NOMO-1 treated with dmso at 0.1 percent for 144 hours (cell line): ENCODE results near the gene TACC3.

ENCODE experiments used
- DNase-seq: peaks from one replicate; lab custom pipeline; 2025; ENCODE audit not compliant: unreplicated experiment; lab: John Stamatoyannopoulos, UW

Gene TACC3

DNA sequence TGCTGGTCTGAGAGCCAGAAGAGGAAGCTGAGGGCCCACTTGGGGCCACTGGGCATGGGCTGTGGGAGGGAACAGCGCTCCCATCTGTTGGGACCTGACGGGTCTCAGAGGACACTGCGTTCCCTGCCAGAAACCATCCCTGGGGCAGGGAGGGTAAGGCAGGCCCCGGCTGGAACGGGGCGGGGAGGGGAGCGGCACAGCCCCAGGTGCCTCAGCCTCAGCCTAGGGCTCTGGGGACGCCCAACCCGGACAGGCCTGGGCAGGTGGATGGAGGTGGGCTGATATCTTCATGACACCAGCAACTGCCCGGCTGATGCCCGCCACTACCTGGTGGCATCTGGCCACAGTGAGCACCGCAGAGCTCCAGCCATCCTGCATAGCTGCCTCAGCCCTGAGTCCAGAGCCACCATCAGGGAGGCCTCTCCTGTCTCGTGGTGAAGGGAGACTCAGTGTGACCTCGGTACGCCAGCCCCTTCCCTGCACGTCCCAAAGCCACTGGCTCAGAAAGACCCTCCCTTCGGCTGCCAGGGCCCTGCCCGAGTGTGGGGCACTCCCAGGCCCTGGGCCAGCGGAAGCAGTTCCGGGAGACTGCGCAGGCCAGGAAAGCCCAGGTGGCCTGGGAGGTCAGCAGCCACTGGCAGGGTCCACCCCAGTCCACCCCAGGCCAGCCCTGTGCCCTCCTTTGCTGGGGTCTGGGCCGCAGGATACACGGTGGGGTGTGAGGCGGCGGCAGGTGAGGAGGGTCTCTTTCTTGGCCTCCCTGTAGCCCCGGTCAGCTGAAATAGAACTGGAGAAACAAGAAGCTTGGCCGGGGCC is 37.2 kb downstream of the TACC3 start:
- no peak for DNase-seq

DNA sequence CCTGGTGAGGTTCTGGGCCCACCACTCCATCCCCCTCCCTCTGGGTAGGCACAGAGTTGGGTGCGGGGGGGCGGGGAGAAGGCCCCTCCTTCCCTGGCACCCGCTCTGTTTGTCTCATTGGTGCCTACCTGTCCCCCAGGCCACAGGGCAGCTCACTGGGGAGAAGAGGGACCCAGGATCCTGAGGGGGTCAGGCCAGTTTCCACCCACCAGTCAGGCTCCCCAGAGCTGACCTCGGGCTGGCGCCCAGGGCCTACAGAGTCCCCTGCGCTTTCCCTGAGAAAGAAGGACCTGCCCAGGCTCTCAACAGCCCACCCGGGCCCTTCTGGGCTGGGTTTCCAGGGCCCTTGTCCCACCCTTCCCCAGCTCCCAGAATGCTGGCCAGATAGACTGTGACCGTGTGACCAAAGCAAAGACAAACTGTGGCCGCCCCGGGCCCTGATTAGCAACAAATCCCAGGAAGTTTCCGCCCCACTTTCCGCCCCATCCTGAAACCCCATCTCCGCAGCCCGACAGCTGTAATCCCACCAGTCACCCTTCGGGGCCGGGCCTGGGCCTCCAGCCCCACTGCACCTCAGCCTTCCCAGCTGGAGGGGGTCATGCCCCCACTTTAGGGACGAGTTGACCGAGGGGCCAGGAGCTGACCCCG is 38.0 kb downstream of the TACC3 start:
- no peak for DNase-seq

DNA sequence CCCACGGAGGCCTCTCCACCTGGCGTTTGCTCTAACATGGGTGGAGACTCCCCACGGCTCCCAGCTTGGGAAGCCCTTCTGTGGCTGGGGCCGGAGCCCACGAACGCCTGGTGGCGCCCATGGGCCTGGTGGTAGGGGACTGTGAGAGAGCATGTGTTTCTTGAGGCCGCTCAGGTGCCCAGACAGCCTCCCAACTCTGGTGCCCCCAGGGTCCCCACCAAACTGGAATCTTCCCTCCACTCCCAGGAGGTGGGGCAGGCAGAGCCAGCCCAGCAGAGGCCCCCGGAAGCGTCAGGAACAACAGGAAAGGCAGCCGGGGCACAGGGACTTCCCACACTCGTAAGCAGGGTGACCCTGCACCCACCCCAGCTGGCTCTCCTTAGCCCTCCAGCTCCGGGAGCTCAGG is 38.5 kb downstream of the TACC3 start:
- no peak for DNase-seq

DNA sequence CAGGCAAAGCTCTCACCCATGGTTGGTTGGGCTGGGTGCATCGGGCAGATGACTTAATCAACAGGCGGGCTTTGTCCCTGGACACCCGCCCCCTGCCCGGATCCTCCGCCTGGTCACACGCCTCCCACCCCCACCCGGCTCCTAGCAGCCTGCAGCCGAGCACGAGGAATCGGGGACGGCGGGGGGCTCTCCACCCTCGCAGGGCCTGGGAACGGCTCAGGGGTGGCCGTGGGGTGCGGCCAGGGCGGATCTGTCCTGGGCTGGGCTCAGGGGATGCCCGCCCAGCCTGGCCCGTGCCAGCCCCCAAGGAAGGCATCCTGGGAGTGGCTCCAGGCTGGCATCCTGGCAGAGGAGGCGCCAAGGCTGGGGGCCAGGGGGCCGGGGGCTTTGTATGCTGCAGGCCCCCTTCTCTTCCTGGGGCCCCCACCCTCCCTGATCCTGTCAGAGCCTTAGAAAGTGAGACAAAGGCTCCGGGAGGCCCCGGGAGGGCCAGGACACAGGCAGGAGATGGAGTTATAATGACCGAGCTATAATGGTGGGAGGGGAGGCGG is 39.3 kb downstream of the TACC3 start:
- no peak for DNase-seq

DNA sequence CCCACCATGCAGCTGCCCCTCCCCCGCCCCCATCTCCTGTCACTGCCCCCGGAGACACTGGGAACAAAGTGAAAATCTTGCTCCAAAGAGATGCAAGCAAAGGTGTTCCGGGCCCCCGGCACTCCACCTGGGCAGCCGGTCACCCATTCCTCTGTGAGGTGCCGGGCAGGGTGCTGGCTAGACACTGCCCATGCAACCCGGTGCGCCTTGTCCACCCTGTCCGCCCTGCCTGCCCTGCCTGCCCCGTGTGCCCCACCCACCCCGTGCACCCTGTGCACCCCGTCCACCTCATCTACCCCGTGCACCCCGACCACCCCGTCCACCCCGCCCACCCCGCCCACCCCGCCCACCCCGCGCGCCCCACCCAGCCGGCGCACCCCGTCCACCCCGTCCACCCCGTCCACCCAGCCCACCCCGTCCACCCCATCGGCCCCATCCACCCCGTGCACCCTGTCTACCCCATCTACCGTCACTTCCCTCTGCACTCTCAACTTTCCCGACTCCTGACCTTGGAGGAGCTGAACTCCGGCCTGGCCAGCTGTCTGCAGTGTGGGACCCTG is 39.9 kb downstream of the TACC3 start:
- no peak for DNase-seq

DNA sequence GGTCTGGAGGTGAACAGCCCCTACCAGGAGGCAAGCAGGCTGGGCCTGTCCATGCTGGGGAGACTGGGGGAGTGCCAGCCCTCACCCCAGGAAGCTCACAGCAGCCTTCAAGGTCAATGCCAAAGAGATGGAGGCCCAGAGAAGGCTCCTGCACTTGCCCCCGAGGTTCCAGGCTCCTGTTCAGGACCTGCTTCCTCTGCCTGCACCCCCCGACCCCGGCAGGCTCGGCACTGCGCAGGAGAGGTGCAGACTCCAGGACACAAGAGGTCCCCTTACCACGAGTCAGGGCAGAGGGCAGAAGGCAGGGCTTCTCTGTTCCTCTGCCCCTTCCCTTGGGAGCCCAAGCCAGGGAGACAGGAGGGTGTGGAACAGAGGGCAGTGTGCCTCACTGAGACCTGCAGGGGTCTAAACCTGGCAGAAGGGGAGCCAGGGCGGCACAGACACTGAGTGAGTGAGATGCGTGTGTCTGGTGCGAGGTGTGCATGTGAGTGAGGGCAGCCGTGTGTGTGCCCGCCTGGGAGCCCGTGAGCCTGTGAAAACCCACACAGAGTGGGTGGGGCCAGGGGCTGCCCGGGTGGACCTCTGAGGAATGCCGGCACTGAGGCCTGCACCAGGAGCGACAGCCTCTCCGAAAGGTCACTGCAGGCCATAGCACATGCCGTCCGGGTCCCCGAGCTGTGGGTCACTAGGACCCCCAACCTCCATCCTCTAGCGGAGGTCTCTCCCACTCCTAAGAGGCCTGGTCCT is 41.1 kb downstream of the TACC3 start:
- no peak for DNase-seq

DNA sequence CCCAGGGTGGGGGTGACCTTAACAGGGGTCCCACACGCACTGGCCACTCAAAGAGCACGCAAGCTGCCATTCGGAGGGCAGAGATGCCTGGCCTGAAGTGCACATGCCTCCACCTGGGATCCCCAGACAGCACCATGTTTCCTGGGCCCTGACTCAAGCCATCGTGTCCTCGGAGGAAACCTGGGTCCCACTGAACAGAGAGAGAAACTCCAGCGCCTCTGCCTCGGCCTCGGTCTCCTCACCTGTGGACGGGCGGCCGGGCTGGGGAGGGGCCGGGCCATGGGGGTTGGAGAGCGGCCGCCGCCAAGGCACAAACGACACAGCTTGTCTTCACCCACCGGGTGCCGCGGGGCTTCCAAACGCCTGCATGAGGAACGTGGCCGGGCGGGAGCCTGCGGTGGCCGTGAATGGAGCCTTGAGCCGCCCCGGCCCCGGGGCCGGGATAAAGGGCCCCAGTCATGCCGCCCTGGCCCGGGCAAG is 41.8 kb downstream of the TACC3 start:
- no peak for DNase-seq

DNA sequence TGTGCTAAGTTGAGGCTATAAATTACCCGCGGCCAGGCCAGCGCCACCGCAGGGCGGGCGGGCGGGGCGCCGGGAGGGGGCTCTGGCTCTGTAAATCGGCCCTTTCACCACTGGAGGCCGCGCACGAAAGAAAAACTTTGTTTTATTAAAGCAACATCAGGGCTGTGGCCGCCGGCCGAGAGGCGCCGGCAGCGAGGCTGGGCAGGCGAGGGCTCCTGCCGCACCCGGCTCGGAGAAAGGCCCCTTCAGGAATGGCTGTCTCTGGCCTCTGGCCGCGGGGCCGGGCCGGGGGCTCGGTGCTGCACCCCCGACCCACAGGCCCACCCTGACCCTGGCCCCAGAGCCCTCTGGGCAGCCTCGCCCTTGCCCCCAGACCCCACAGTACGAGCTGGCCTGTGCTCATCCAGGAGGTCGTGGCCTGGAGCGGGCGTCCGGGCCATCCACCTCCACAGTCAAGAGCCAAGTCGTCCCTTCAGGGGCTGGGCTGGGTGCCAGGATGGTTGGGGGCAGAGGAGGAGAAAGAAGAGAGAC is 42.3 kb downstream of the TACC3 start:
- peak; percentile 59 for DNase-seq

DNA sequence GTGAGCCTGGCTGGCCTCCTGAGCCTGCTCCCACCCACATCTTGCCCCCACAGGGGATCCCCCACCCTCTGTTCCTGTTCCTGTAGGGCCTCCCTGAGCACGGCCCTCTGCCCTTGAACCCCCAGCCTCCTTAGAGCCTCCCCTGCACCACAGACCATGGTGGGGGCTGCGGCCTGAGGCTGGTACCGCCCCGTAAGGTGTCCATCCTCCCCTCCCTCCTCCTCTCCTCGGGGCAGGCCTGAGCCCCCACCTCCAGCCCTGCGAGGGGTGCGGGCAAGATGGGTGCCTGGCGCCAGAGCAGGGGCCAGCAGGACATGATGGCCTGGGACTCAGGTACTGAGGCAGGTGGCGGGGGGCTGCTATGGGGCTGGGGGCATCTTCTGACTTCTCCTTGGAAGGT is 43.3 kb downstream of the TACC3 start:
- no peak for DNase-seq

DNA sequence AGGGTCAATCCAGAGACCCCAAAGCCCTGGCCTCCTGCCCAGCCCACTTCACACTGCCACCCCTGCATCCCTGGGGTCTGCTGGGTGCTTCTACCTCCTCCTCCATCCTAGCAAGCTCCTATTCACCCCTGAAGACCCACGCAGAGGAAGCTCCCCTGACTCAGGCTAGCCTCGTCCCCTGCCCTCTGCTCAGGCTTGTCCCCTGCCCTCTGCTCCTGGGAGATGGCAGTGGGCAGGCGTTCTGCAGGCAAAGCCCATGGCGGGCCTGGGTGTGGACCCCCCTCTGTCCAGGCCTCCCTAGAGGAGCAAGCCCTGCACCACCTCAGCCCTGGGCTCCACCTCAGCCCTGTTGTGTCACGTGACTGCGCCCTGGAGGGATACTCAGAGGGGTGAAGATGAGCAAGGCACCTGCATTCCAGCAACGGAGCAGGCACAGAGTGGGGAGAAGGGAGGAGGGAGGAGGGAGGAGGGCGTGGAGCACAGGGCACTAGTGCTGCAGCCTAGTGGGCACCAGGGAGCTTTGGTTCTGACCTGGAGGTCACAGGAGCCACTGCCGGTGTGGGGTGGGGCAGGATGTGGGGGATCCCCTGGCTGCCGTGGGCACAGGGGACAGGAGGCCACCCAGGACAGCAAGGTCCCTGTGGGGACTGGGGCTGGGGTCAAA is 44.2 kb downstream of the TACC3 start:
- DNase-seq: no peak

DNA sequence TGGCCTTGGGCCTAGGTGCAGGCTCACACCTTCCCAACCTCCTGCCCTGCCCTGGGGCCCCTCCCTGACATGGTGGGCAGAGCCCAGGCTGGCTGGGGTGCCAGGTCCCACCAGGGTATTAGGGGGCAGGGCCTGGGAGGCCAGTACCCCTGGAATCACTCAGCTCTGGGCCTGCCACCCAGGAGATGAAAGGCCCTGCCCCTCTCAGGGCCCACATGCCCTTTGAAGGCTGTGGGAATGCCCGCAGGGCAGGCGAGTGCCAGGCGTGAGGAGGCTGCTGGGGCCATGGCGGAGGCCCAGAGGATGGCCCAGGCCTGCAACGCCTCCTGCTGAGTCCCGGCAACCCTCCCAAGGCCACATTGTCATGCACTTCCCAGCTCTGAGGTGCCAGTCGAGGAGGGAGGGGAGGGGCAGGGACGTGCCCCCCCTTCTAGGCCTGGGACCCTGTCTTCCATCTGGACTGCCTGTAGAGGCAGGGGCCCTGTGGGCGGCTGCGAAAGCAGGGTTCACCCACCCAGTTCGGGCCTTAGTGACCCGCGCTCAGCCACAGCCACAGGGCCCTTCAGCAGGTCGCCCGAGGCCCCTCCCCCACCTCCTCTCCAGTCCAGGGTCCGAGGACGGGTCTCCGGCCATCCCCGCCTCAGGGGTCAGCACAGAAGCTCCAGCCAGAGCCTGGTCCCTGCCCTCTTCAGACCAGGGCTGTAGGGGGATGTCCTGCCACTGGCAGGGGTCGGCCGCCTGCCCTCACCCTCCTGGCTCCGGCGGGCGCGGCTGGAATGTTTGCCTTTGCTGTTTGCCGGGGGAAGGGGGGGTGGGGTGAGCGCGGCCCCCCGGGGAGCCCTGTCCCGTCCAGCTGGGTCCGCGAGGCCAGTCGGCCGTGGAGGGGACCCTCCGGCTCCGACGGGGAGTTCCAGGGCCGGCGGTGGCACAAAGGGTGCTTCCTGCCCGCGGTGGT is 45.1 kb downstream of the TACC3 start:
- DNase-seq: no peak

DNA sequence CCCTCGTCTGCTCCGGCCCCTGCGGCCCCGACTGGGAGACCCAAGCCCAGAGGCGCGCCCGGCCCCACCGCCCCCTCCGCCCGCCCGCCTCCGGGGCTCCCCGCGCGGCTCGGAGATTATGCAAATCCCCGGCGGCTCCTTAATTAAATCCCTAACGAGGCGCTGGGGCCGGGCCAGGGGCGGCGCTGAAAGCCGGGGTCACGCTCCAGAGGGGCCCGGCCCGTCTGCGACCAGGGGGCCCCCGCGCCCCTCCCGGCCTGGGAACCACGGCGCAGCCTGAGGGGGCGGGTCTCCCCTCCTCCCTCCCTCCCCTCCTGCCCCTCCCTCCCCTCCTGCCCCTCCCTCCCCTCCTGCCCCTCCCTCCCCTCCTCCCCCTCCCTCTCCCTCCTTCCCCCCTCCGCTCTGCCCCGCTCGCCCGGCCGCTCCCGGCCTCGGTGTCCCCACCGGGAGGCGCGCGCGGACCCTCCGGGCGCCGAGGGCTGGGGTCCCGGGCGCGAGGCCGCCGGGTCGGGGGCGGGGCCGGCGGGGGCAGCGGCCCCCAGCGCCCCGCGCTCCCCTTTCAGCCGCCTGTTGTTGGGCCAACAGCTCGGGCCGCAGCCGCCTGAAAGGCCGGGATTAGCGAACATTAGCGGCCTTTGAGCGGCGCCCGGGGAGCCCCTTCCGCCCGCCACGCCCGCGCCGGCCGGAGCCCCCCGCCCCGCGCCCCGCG is 45.9 kb downstream of the TACC3 start:
- no peak for DNase-seq

DNA sequence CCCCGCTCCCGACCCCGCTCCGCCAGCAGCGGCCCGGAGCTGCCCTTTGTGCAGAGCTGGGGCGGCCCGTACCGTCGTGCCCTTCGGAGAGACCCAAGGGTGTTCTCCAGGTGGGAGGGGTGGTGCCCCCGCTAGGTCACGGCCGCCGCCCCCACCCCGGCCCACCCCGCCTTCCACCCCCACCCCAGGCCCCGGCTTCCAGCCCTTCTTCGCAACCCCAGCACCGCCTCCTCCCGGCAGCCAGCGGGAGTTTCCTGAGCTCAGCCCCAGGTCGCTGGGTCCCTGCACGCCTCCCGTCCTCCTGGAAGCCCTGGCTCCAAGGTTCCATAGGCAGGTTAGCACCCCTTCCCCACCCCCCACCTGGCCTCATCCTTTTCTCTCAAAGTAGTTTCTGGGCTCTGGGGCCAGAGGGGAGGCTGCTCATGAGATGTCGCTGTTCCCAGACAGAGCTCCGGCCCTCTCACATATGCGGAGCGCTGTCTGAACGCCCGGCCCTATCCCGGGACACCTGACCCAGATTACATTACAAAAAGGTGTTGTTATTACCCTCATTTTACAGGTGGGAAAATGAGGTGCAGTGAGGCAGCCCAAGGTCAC is 46.5 kb downstream of the TACC3 start:
- no peak for DNase-seq

DNA sequence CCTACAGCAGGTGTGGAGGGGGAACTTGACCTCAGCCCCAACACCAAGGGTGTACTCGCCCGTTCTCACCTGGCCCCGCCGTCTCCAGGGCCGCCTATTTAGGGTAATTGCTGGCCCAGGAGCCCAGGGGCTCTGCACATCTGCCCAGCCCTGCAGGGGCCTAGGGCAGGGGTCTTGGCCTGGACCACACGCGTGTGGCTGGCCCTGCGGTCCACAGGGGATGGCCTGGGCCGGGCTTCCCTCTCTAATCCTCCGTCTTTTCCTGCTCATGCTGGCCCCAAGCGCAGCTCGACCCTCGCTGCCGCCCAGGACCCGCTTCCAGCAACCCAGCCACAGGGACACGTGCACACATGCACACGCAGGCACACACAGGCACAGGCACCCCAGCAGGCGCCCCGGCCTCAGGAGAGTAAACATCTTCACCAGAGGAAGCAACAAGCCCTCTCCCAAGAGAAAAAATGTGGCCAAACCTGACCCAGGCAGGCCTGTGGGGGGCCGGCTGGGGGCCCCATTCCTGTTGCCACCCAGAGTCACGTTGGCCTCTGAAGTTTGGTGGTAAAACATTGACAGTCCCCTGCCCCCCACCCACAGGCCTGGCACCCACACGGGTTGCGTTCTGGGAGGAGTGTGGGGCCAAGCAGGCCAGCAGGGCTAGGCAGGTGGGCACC is 47.2 kb downstream of the TACC3 start:
- DNase-seq: no peak

DNA sequence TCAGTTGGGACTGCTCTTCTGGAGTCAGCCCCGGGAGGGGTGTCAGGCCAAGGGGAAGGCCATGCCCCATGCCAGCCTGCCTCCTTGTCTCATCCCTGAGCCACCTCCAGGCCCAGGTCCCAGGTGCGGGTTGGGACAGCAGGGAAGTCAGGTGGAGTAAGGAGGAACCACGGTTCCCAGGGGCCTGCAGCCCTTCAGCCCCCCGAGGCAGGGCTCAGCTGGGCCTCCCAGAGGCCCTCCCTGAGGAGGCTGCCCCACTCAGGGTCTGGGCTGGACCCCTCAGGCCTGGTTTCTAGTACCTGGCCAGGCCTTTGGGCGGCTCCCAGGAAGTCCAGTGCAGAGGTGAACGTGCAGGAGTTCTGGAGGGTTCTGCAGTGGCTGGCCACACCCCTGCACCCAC is 48.4 kb downstream of the TACC3 start:
- DNase-seq: no peak

DNA sequence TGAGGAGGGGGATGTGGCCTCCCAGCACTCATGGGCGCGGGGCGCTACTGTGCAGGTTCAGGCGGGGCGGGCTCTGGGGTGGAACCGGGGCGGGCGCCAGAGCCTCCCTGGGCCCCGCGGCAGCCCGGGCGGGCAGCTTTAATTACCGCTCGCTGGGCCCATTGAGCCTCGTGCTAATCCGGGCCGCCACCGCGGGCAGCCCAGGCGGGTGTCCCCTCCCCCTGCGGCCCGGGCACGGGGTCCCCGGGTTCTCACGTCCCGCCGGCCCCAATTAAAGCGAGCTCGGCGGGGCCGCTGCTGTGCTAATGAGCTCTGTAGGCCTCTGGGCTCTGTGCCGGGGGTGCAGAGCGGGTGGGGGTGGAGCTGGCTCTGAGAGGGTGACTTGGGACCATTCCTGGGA is 48.9 kb downstream of the TACC3 start:
- no peak for DNase-seq

DNA sequence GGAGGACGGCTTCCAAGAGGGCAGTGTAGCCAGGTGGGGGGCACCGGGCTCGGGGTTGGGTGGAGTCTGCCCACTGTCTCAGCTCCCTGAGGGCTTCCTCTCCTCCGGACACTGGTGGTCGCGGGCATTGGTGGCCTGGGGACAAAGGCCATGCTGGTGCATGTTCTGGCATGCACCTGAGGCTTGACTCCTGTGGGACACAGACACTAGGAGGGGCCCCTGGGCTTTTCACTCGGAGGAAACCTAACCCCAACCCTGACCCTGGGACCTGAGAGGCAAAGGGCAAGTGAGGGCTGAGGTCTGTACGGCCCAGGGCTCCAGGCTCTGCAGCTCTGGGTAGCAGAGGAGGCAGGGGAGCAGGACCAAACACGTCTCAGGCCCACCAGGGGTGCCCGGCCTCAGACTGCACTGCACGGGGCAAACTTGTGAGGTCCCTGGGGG is 49.5 kb downstream of the TACC3 start:
- DNase-seq: no peak
